ENCODE measurements around the gene SUV39H1.

The SUV39H1 gene

DNA sequence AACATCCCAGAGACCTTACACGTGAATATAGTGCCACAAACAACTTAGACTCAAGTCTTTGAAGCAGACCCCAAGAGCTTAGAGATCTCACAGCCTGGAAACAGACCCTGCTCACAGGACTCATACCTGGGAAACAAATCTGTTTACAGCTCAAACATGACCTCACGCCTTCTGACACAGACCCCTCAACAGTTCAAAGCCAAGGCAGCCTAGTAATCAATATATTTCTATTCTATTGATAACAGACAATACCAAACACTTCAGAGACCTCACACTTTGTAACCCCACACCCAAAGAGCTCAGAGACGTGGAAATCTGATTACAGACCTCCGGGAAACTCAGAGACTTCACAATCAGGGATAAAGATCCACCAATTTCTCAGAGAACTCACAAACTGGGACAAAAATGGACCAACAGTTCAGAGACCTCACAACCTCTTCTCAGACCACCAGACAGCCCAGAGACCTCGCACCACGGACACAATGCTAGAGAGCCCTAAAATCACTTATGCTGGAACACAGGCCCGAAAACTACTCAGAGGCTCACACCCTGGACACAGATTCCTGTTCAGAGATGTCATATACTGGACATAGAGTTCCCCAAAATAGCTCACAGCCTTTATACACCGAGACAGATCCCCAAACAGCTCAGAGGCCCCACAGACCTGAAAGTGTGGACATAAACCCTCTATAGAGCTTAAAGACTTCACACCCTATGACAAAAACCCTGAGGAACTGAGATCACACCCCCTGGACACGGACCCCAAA lies 14.8 kb downstream of the SUV39H1 start:
- Histone ChIP-seq H3K27me3 (replicated peaks; ENCODE audit: insufficient read depth, low read length) (no peaks in the 10 kb centered on the region), H3K4me1 (ENCODE audit: low read length) (no peaks in the 10 kb centered on the region), H4K20me1 (ENCODE audit: insufficient read depth, low read length) (no peaks in the 10 kb centered on the region), H2AFZ (ENCODE audit: low read length) (no peak overlapping the region), H3K79me2 (ENCODE audit: low read length) (no peaks in the 10 kb centered on the region), H3K4me2 (ENCODE audit: low read depth, low read length) (no peak overlapping the region), H3K27ac (ENCODE audit: low read length) (no peak overlapping the region), H3K9ac (ENCODE audit: low read length) (no peak overlapping the region), H3F3A (ENCODE audit: insufficient read depth, low read length) (no peaks in the 10 kb centered on the region), H3K4me3 (ENCODE audit: low read length) (no peak overlapping the region), H3K36me3 (replicated peaks; ENCODE audit: insufficient read depth, low read length) (no peaks in the 10 kb centered on the region), H3K9me3 (replicated peaks; ENCODE audit: insufficient read depth, low read length) (no peaks in the 10 kb centered on the region), H3K9me2 (replicated peaks; ENCODE audit: insufficient read depth, low read length) (no peaks in the 10 kb centered on the region)
- no peak for DNase-seq
- TF ChIP-seq EZH2phosphoT487 (IDR thresholded peaks at IDR 0.05; ENCODE audit: low read length) (no peak), EZH2 (optimal IDR thresholded peaks at IDR 0.05; ENCODE audit: low read depth, low read length) (no peak)

DNA sequence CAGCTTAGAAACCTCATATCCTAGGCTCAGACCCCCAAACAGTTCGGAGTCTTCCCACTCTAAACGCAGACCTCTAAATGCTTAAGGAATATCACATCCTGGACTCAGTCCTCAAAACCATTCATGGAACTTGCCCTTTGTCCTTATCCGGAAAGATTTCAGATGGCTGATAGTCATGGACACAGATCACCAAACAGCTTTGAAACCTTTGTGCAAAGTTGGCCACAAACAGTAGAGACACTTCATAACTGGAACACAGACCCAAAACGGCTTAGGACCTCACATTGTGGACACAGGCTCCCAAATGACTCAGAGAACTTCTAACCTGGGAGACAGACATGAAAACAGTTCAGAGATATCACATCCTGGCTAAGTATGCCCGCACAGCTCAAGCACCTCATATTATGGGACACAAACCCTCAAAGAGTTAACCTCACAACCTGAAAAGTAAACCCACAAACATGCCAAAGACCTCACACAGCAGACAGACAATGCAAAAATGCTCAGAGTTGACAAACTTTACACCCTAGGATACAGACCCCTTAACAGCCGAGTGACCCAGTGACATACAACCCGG lies 15.5 kb downstream of the SUV39H1 start:
- Histone ChIP-seq H3K9ac (ENCODE audit: low read length) (no peak overlapping the region), H3K4me1 (ENCODE audit: low read length) (no peaks in the 10 kb centered on the region), H2AFZ (ENCODE audit: low read length) (no peak overlapping the region), H3K4me3 (ENCODE audit: low read length) (no peak overlapping the region), H3F3A (ENCODE audit: insufficient read depth, low read length) (no peaks in the 10 kb centered on the region), H3K27me3 (replicated peaks; ENCODE audit: insufficient read depth, low read length) (no peaks in the 10 kb centered on the region), H3K27ac (ENCODE audit: low read length) (no peak overlapping the region), H4K20me1 (ENCODE audit: insufficient read depth, low read length) (no peaks in the 10 kb centered on the region), H3K79me2 (ENCODE audit: low read length) (no peaks in the 10 kb centered on the region), H3K9me3 (replicated peaks; ENCODE audit: insufficient read depth, low read length) (no peaks in the 10 kb centered on the region), H3K9me2 (replicated peaks; ENCODE audit: insufficient read depth, low read length) (no peaks in the 10 kb centered on the region), H3K36me3 (replicated peaks; ENCODE audit: insufficient read depth, low read length) (no peaks in the 10 kb centered on the region), H3K4me2 (ENCODE audit: low read depth, low read length) (no peak overlapping the region)
- TF ChIP-seq EZH2phosphoT487 (IDR thresholded peaks at IDR 0.05; ENCODE audit: low read length) (no peak), EZH2 (optimal IDR thresholded peaks at IDR 0.05; ENCODE audit: low read depth, low read length) (no peak)
- TF ChIP-seq, protein P1, sequence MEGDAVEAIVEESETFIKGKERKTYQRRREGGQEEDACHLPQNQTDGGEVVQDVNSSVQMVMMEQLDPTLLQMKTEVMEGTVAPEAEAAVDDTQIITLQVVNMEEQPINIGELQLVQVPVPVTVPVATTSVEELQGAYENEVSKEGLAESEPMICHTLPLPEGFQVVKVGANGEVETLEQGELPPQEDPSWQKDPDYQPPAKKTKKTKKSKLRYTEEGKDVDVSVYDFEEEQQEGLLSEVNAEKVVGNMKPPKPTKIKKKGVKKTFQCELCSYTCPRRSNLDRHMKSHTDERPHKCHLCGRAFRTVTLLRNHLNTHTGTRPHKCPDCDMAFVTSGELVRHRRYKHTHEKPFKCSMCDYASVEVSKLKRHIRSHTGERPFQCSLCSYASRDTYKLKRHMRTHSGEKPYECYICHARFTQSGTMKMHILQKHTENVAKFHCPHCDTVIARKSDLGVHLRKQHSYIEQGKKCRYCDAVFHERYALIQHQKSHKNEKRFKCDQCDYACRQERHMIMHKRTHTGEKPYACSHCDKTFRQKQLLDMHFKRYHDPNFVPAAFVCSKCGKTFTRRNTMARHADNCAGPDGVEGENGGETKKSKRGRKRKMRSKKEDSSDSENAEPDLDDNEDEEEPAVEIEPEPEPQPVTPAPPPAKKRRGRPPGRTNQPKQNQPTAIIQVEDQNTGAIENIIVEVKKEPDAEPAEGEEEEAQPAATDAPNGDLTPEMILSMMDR (IDR thresholded peaks at IDR 0.05; ENCODE audit: low read length), result no peak
- DNase-seq, result no peak

- Histone ChIP-seq H3K79me2 (ENCODE audit: low read length) (no peaks in the 10 kb centered on the region), H3K9ac (ENCODE audit: low read length) (no peak overlapping the region), H3K27ac (ENCODE audit: low read length) (no peak overlapping the region), H3K4me1 (ENCODE audit: low read length) (no peaks in the 10 kb centered on the region), H3K9me3 (replicated peaks; ENCODE audit: insufficient read depth, low read length) (no peaks in the 10 kb centered on the region), H4K20me1 (ENCODE audit: insufficient read depth, low read length) (no peaks in the 10 kb centered on the region), H3K9me2 (replicated peaks; ENCODE audit: insufficient read depth, low read length) (no peaks in the 10 kb centered on the region), H3K4me2 (ENCODE audit: low read depth, low read length) (no peak overlapping the region), H2AFZ (ENCODE audit: low read length) (no peak overlapping the region), H3K27me3 (replicated peaks; ENCODE audit: insufficient read depth, low read length) (no peaks in the 10 kb centered on the region), H3K4me3 (ENCODE audit: low read length) (no peak overlapping the region), H3F3A (ENCODE audit: insufficient read depth, low read length) (no peaks in the 10 kb centered on the region), H3K36me3 (replicated peaks; ENCODE audit: insufficient read depth, low read length) (no peaks in the 10 kb centered on the region)
- TF ChIP-seq, protein P1 (IDR thresholded peaks at IDR 0.05; ENCODE audit: low read length), result no peak
- TF ChIP-seq EZH2 (optimal IDR thresholded peaks at IDR 0.05; ENCODE audit: low read depth, low read length), result no peak
- no peak for TF ChIP-seq EZH2phosphoT487 (IDR thresholded peaks at IDR 0.05; ENCODE audit: low read length)
- no peak for DNase-seq
Observed at GRCh38 chrX:48713847-48714246, 17.3 kb downstream of the SUV39H1 start.

- Histone ChIP-seq H3K79me2 (ENCODE audit: low read length) (no peaks in the 10 kb centered on the region), H3K4me2 (ENCODE audit: low read depth, low read length) (no peak overlapping the region), H3K4me1 (ENCODE audit: low read length) (no peaks in the 10 kb centered on the region), H4K20me1 (ENCODE audit: insufficient read depth, low read length) (no peaks in the 10 kb centered on the region), H3K27ac (ENCODE audit: low read length) (no peak overlapping the region), H3K9me3 (replicated peaks; ENCODE audit: insufficient read depth, low read length) (no peaks in the 10 kb centered on the region), H2AFZ (ENCODE audit: low read length) (no peak overlapping the region), H3K36me3 (replicated peaks; ENCODE audit: insufficient read depth, low read length) (no peaks in the 10 kb centered on the region), H3F3A (ENCODE audit: insufficient read depth, low read length) (no peaks in the 10 kb centered on the region), H3K9me2 (replicated peaks; ENCODE audit: insufficient read depth, low read length) (no peaks in the 10 kb centered on the region), H3K27me3 (replicated peaks; ENCODE audit: insufficient read depth, low read length) (no peaks in the 10 kb centered on the region), H3K9ac (ENCODE audit: low read length) (no peak overlapping the region), H3K4me3 (ENCODE audit: low read length) (no peak overlapping the region)
- DNase-seq, result no peak
- no peak for TF ChIP-seq EZH2phosphoT487 (IDR thresholded peaks at IDR 0.05; ENCODE audit: low read length)
- TF ChIP-seq EZH2 (optimal IDR thresholded peaks at IDR 0.05; ENCODE audit: low read depth, low read length), result no peak
- TF ChIP-seq, protein P1 (IDR thresholded peaks at IDR 0.05; ENCODE audit: low read length), result no peak
Observed at GRCh38 chrX:48714573-48714972, 18.0 kb downstream of the SUV39H1 start.
